Measurements from ENCODE around the gene WWP2.
A peak's percentile ranks its signal among the peaks of the same experiment; 100 is the strongest.

The WWP2 gene

GRCh38 chr16:69909043-69909442 lies 146.9 kb downstream of the WWP2 start:
- TF ChIP-seq CTCF (conservative IDR thresholded peaks at IDR 0.05; ENCODE audit: low read depth, low read length): no peak
- no peak for DNase-seq (ENCODE audit: low read depth)
- no peak overlapping the region for H3K4me3 ChIP-seq (ENCODE audit: low read depth, low read length)

- no peak overlapping the region for H3K4me3 ChIP-seq (ENCODE audit: low read depth, low read length)
- no peak for DNase-seq (ENCODE audit: low read depth)
- TF ChIP-seq CTCF (conservative IDR thresholded peaks at IDR 0.05; ENCODE audit: low read depth, low read length): no peak
These were observed 147.6 kb downstream of the WWP2 start for GRCh38 chr16:69909760-69910159.

GRCh38 chr16:69910964-69911363 lies 148.8 kb downstream of the WWP2 start:
- no peak for DNase-seq (ENCODE audit: low read depth)
- TF ChIP-seq CTCF (conservative IDR thresholded peaks at IDR 0.05; ENCODE audit: low read depth, low read length): no peak
- no peak overlapping the region for H3K4me3 ChIP-seq (ENCODE audit: low read depth, low read length)

GRCh38 chr16:69916462-69916861 lies 154.3 kb downstream of the WWP2 start:
- no peak for DNase-seq (ENCODE audit: low read depth)
- H3K4me3 ChIP-seq (ENCODE audit: low read depth, low read length): no peak overlapping the region
- no peak for TF ChIP-seq CTCF (conservative IDR thresholded peaks at IDR 0.05; ENCODE audit: low read depth, low read length)

- H3K4me3 ChIP-seq (ENCODE audit: low read depth, low read length): peak overlapping the region; percentile 35
- DNase-seq (ENCODE audit: low read depth): peak; percentile 28
- no peak for TF ChIP-seq CTCF (conservative IDR thresholded peaks at IDR 0.05; ENCODE audit: low read depth, low read length)
These were observed 155.2 kb downstream of the WWP2 start for GRCh38 chr16:69917311-69917710.

GRCh38 chr16:69917739-69918138 lies 155.6 kb downstream of the WWP2 start:
- DNase-seq (ENCODE audit: low read depth): peak; percentile 99
- peak overlapping the region; percentile 35 for H3K4me3 ChIP-seq (ENCODE audit: low read depth, low read length)
- TF ChIP-seq CTCF (conservative IDR thresholded peaks at IDR 0.05; ENCODE audit: low read depth, low read length): no peak

- no peak for DNase-seq (ENCODE audit: low read depth)
- no peak for TF ChIP-seq CTCF (conservative IDR thresholded peaks at IDR 0.05; ENCODE audit: low read depth, low read length)
- H3K4me3 ChIP-seq (ENCODE audit: low read depth, low read length): peak overlapping the region; percentile 35
These were observed 156.1 kb downstream of the WWP2 start for GRCh38 chr16:69918241-69918640.
